Renal pelvis (tissue), 4 donors: ENCODE results near the gene ANKRD11. TPM values are rescaled to one million over a fixed set of nuclear protein-coding genes. Genes with fewer than 3 reads are reported as not detected.
"Not testable (repeated sequence)": the region's sequence is repeated elsewhere in the genome, so short reads cannot be mapped to it uniquely, and the experiment has no call there.

Experiments used
- DNase-seq: peaks from one replicate; pipeline ENCODE4 v3.0.0-alpha.2; 2013
- polyA plus RNA-seq, 3 donors: library from polyadenylated mRNA; unstranded; fragments of 120-200 nt; gene quantifications; one replicate each; pipeline ENCODE4 v1.2.1, GENCODE V29; 2013; ENCODE audit not compliant: insufficient read length in 3 of 3

Gene ANKRD11
- polyA plus RNA-seq, 3 donors: 98.8 to 129 (median 113) TPM

DNA sequence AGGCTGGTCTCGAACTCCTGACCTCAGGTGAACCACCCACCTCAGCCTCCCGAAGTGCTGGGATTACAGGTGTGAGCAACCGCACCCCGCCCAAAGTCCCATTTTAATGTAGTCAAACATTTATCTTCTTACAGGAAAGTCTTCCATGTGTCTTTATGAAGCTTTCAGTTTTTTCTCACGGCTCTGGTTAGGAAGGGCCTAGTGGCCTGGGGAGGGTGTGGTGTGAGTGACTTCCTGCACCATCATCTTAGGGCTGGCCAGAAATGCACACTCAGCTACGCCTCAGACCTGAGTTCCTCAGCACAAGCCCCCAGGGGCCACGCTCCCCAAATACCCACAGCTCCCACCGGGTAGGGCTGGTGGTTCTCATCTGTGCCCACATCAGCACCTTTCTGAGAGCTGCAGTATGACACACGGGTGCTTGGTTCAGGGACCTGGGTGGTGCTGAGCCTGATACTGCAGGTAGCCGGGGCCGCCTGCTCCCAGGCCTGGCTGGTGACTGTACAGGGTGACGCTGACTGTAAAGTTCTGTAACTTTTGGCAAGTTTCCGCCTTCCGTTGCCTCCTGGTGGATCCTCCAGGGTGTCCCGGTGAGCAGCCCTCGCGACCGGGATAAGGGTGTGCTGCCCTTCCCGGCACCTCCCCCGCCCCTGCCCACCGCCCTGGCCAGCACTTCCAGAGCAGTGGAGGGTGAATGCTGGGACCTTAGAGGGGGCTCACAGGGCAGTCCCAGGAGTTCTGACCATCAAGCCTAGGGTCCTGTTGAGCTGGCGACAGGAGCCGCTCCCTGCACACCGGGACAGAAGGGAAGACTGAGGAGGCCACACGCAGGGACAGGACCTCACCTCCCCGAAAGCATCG, 220.3 kb downstream of the ANKRD11 start:
- DNase-seq: no peak

- DNase-seq: no peak
Measured at GRCh38 chr16:89268987-89269735, 221.2 kb downstream of the ANKRD11 start.

- no peak for DNase-seq
Measured at GRCh38 chr16:89268585-89268984, 221.8 kb downstream of the ANKRD11 start.

GRCh38 chr16:89267746-89268145, 222.6 kb downstream of the ANKRD11 start:
- DNase-seq: not testable (repeated sequence)

DNA sequence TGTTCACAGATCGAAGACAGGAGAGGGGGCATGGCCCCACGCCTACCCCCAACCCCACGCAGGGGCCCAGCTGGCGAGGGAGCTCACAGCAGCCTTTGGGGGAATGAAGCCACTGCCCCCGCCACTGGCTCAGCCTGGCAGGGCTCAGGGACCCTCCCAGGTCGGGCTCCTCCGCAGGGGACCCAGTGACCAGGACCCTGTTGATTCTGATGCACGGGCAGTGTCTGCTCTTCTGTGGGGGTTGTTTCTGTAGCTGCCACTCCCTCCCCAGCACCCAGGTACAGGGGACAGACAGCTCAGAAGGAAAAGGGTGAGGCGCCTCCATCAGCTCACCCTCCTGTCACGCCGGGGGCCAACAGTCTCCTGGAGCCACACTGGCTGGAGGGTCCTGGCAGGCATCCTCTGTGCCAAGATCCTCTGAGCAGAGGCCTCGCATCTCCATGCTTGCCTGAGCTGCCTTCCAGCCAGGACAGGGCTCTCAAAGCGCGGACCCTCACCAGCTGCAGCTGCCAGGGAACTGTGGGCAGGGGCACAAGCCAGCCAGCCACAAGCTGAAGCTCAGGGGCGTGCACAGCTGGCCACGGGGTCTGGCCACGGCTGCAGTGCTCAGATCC, 223.7 kb downstream of the ANKRD11 start:
- no peak for DNase-seq

- DNase-seq: no peak
Measured at GRCh38 chr16:89265647-89266046, 224.7 kb downstream of the ANKRD11 start.

GRCh38 chr16:89264800-89265550, 225.4 kb downstream of the ANKRD11 start:
- DNase-seq: no peak

DNA sequence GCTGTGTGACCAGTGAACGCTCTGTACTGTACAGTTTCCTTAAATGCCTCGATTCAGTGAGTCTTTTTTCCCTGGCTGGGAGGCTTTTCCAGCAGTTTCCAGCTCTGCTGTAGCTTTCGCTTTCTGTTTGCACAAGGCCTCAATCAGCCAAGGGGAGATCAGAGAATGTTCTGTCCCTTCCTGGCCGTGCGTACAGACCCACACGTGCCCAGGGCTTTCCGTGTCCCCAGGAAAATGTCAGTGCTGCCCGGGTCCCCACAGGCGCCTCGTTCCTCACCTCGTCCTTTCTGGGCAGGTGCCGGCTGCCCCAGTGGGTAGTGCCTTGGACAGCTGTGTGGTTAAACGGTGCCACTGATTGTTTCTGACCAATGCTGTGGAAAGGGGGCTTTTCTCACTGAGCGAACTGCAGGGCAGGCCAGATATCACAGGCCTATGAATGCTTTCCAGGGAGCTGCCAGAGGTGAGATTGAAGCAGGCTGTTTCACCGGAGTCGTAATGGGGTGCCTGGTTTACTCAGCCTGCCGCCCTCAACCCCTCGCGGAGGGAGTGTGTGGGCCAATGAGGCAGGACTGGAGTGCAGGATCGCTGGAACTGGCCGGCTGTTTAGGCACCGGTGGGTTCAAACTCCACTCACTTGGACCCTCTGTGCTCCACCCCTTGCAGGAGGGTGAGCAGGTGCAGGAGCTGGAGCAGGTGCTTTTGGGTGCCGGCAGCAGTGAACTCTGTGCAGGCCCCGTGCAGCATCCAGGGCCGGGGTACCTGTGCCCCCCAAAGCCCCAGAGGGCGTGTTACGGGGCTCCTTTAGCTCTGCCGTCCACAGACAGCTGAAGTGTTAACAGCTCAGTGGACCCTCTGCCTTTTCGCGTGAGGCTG, 228.4 kb downstream of the ANKRD11 start:
- no peak for DNase-seq

- DNase-seq: not testable (repeated sequence)
Measured at GRCh38 chr16:89259901-89260300, 230.5 kb downstream of the ANKRD11 start.

GRCh38 chr16:89257757-89258465, 232.4 kb downstream of the ANKRD11 start:
- no peak for DNase-seq

GRCh38 chr16:89257281-89257731, 233.1 kb downstream of the ANKRD11 start:
- DNase-seq: no peak

DNA sequence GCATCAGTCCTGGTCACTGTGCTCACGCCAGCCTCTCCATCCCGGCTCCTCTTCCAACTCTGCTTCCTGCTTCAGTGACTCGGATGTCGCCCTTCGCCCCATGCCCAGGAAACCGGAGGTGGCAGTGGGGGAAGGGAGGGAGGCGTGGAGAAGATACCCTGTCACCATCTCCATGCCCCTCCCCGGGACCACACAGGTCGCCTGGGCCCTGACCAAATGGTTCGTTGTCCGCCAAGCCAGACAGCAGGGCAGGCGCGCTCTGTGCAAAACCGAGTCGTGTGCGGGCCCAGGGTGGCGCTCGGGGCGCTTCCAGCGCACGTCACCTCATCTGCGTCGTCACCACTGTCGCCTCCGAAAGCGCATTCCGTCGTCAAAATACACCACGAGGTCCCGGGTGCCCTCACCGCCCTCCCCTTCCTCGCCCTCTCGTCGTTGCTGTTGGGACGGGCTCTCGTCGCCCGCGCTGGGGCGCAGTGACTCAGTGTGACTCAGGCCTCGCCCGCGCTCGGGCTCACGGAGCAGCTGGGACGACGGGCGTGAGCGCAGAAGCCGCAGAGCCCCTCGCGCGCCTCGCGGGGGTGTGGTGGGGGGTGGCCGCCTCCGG, 233.6 kb downstream of the ANKRD11 start:
- DNase-seq: peak; percentile 76

DNA sequence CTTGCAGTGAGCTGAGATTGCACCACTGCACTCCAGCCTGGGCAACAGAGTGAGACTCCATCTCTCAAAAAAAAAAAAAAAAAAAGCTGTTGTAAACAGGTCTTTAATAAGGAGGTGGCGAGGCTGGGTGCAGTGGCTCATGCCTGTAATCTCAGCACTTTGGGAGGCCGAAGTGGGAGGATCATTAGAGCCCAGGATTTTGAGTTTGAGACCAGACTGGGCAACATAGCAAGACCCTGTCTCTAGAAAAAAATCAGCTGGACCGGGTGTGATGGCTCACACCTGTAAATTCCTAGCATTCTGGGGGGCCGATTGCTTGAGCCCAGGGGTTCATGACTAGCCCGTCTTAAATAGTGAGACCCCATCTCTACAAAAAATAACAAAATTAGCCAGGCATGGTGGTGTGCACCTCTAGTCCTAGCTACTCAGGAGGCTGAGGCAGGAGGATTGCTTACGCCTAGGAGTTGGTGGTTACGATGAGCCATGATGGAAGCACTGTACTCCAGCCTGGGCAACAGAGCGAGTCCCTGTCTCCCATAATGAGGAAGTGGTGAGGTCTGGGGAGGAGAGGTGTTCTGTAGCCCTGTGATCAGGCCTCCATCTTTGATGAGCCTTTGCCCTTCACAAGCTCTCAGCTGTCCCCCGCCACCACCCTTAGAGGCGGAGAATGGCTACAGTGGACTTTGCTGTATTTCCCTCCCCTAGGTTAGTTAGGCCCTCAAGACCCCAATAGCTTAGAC, 236.6 kb downstream of the ANKRD11 start:
- DNase-seq: no peak

GRCh38 chr16:89248196-89248982, 242.0 kb downstream of the ANKRD11 start:
- DNase-seq: no peak

GRCh38 chr16:89247734-89248075, 242.7 kb downstream of the ANKRD11 start:
- not testable (repeated sequence) for DNase-seq

GRCh38 chr16:89246903-89247733, 243.2 kb downstream of the ANKRD11 start:
- DNase-seq: peak; percentile 62

GRCh38 chr16:89246383-89246902, 243.9 kb downstream of the ANKRD11 start:
- DNase-seq: no peak
